Fibroblast of lung (primary cell): ENCODE results near the gene CORO7. TPM values are rescaled to one million over a fixed set of nuclear protein-coding genes. Genes with fewer than 3 reads are reported as not detected.

Experiments used
- DNase-seq, 2 donors: peaks; one replicate each; pipeline versions ENCODE4 v3.0.0 to v3.0.0-alpha.2; 2010; ENCODE audit warnings: low read depth in 2 of 2
- H2AFZ ChIP-seq: 2 replicates; pipeline ENCODE4 v1.5.1; 2012; ENCODE audit warnings: low read length, control low read depth, inconsistent platforms
- H3K27ac ChIP-seq: 2 replicates; pipeline ENCODE4 v1.5.1; 2011; ENCODE audit warnings: low read length, control low read depth; ENCODE audit not compliant: insufficient read depth
- H3K27me3 ChIP-seq: 2 replicates; pipeline ENCODE4 v1.5.1; 2011; ENCODE audit warnings: mild to moderate bottlenecking, low read length; ENCODE audit not compliant: control insufficient read depth, insufficient read depth
- H3K36me3 ChIP-seq: 2 replicates; pipeline ENCODE4 v1.5.1; 2011; ENCODE audit warnings: low read length; ENCODE audit not compliant: control insufficient read depth, insufficient read depth
- H3K4me1 ChIP-seq: 2 replicates; pipeline ENCODE4 v1.5.1; 2011; ENCODE audit warnings: low read length; ENCODE audit not compliant: control insufficient read depth, insufficient read depth; ENCODE audit errors: extremely low read depth
- H3K4me2 ChIP-seq: 2 replicates; pipeline ENCODE4 v1.5.1; 2011; ENCODE audit warnings: low read length, control low read depth; ENCODE audit not compliant: insufficient read depth; ENCODE audit errors: extremely low read depth
- H3K4me3 ChIP-seq, 4 experiments: fragments of 200-600 bp in 1 of 4; sonication (generic) in 1 of 4; replicated peaks in 1 of 4; 2 replicates each; pipeline ENCODE4 v1.5.1; 2011 to 2016; ENCODE audit warnings: low read length in 4 of 4, low read depth in 3 of 4, mild to moderate bottlenecking in 3 of 4, control low read depth in 2 of 4, inconsistent platforms in 1 of 4, mixed read lengths in 1 of 4; ENCODE audit not compliant: insufficient read depth in 1 of 4; ENCODE audit errors: control extremely low read depth in 1 of 4
- H3K79me2 ChIP-seq: 2 replicates; pipeline ENCODE4 v1.5.1; 2012; ENCODE audit warnings: mild to moderate bottlenecking, low read length, inconsistent platforms; ENCODE audit not compliant: control insufficient read depth, insufficient read depth
- H3K9ac ChIP-seq: 2 replicates; pipeline ENCODE4 v1.5.1; 2011; ENCODE audit warnings: mild to moderate bottlenecking, low read length, control low read depth; ENCODE audit not compliant: insufficient read depth
- H3K9me3 ChIP-seq: 2 replicates; pipeline ENCODE4 v1.5.1; 2012; ENCODE audit warnings: low read depth, low read length; ENCODE audit not compliant: control insufficient read depth, insufficient read depth
- H4K20me1 ChIP-seq: 2 replicates; pipeline ENCODE4 v1.5.1; 2011; ENCODE audit warnings: low read length; ENCODE audit not compliant: control insufficient read depth, insufficient read depth; ENCODE audit errors: extremely low read depth
- CTCF ChIP-seq, 2 donors: IDR thresholded peaks in 1 of 2; conservative IDR thresholded peaks in 1 of 2; 1 replicate in 1 of 2; 2 replicates in 1 of 2; pipeline ENCODE4 v1.5.1; 2011 to 2012; ENCODE audit warnings: low read length in 2 of 2, control low read depth in 1 of 2, inconsistent platforms in 1 of 2, low read depth in 1 of 2, mild to moderate bottlenecking in 1 of 2
- EZH2 ChIP-seq: IDR thresholded peaks from 2 replicates; pipeline ENCODE4 v1.5.1; 2012; ENCODE audit warnings: low read length, control low read depth, mild to moderate bottlenecking; ENCODE audit errors: missing control alignments
- polyA plus RNA-seq, 2 donors: library from polyadenylated mRNA; depleted of rRNA in 1 of 2; stranded (reverse) in 1 of 2; unstranded in 1 of 2; fragments of >200 nt; gene quantifications; 2 replicates each; pipeline ENCODE4 v1.2.1, GENCODE V29; 2011 to 2012; ENCODE audit warnings: missing spikeins in 1 of 2
- total RNA-seq: library from RNA; depleted of rRNA; stranded (reverse); fragments of >200 nt; gene quantifications from 2 replicates; pipeline ENCODE4 v1.2.1, GENCODE V29; 2014

CORO7 gene
- total and polyA plus RNA-seq, 2 donors (not counting 1 experiment from before 2014, with no cell fraction given): 6.1 to 11.1 TPM

GRCh38 chr16:4385066-4385788 is 31.2 kb downstream of the CORO7 start:
- Histone ChIP-seq H3K4me3 (no peak overlapping the region), H3K36me3 (peaks cover 36% of the 10 kb centered on the region), H3K27ac (peak overlapping the region; percentile 58), H2AFZ (no peak overlapping the region), H3K79me2 (peaks cover 24% of the 10 kb centered on the region), H3K4me1 (peaks cover 63% of the 10 kb centered on the region), H3K9me3 (no peaks in the 10 kb centered on the region), H3K27me3 (no peaks in the 10 kb centered on the region), H3K4me2 (no peak overlapping the region), H4K20me1 (no peaks in the 10 kb centered on the region), H3K9ac (no peak overlapping the region)
- no peak for DNase-seq
- TF ChIP-seq EZH2 (no peak), CTCF (conservative IDR thresholded peaks at IDR 0.05 in 1 of 2, IDR thresholded peaks at IDR 0.05 in 1 of 2; ENCODE audit: low read depth in 1 of 2, low read length in 2 of 2) (no peak)

GRCh38 chr16:4384509-4384942 is 31.9 kb downstream of the CORO7 start:
- Histone ChIP-seq H3K4me2 (no peak overlapping the region), H3K9ac (no peak overlapping the region)
- DNase-seq: peak in 1 of 2 donors; percentile 49

More at GRCh38 chr16:4384509-4384942, 31.9 kb downstream of the CORO7 start:
- Histone ChIP-seq H3K27me3 (no peaks in the 10 kb centered on the region), H3K79me2 (peaks cover 28% of the 10 kb centered on the region), H3K4me3 (no peak overlapping the region), H4K20me1 (no peaks in the 10 kb centered on the region), H3K36me3 (peaks cover 35% of the 10 kb centered on the region), H2AFZ (no peak overlapping the region), H3K9me3 (no peaks in the 10 kb centered on the region), H3K4me1 (peaks cover 59% of the 10 kb centered on the region), H3K27ac (peak overlapping the region; percentile 71)
- no peak for TF ChIP-seq CTCF (conservative IDR thresholded peaks at IDR 0.05 in 1 of 2, IDR thresholded peaks at IDR 0.05 in 1 of 2; ENCODE audit: low read depth in 1 of 2, low read length in 2 of 2)
- TF ChIP-seq EZH2: no peak
